Left lung (tissue), 10 donors: ENCODE data around the gene ZNF487. TPM values are rescaled to one million over a fixed set of nuclear protein-coding genes. Genes with fewer than 3 reads are reported as not detected.
"Not testable (repeated sequence)": the region's sequence is repeated elsewhere in the genome, so short reads cannot be mapped to it uniquely, and the experiment has no call there.

Experiments used
- ATAC-seq: fragments of 200-7000 bp; cut with Tn5 transposase; one replicate; pipeline ENCODE4 v1.9.1; 2020; ENCODE audit warnings: moderate library complexity
- DNase-seq, 4 donors: peaks; one replicate each; pipeline ENCODE4 v3.0.0-alpha.2; 2013 to 2020
- H3K27ac ChIP-seq, 2 donors: fragments of 200-600 bp; sonication (generic) in 1 of 2; one replicate each; pipeline versions ENCODE4 v1.5.0 to v1.8.0; 2020 to 2021
- H3K27me3 ChIP-seq, 2 donors: fragments of 200-600 bp; sonication (generic) in 1 of 2; one replicate each; pipeline versions ENCODE4 v1.5.0 to v1.8.0; 2020 to 2021
- H3K36me3 ChIP-seq, 2 donors: fragments of 200-600 bp; sonication (generic) in 1 of 2; one replicate each; pipeline versions ENCODE4 v1.5.0 to v1.8.0; 2020 to 2021
- H3K4me1 ChIP-seq, 2 donors: fragments of 200-600 bp; one replicate each; pipeline ENCODE4 v1.8.0; 2021
- H3K4me3 ChIP-seq, 2 donors: fragments of 200-600 bp; sonication (generic) in 1 of 2; one replicate each; pipeline versions ENCODE4 v1.5.0 to v1.8.0; 2020 to 2021; ENCODE audit warnings: mild to moderate bottlenecking in 1 of 2
- H3K9me3 ChIP-seq, 2 donors: fragments of 200-600 bp; sonication (generic) in 1 of 2; one replicate each; pipeline versions ENCODE4 v1.5.0 to v1.8.0; 2020 to 2021
- CTCF ChIP-seq, 2 donors: fragments of 200-600 bp; sonication (generic) in 1 of 2; IDR thresholded peaks; one replicate each; pipeline versions ENCODE4 v1.5.0 to v1.8.0; 2021; ENCODE audit warnings: antibody characterized with exemption in 2 of 2
- intact Hi-C, 2 donors: fragments of 100-400 bp; cut with DNase I; formaldehyde crosslinking; loops; one replicate each; pipeline versions ENCODE4 v1.11.2 to v1.14.2; 2022
- polyA plus RNA-seq, 6 donors: library from polyadenylated mRNA; unstranded; fragments of 120-200 nt; gene quantifications; one replicate each; pipeline ENCODE4 v1.2.1, GENCODE V29; 2013; ENCODE audit not compliant: insufficient read length in 6 of 6
- total RNA-seq, 2 donors: library from RNA; stranded (reverse); fragmentation: NEBNext Ultra II Directional; extraction: Animal tissue kit (Norgen Biotek cat#: 25700); gene quantifications; one replicate each; pipeline ENCODE4 v1.2.1, GENCODE V29; 2021
- donor health status: DM: no; HTN: yes; CAD: no.
- donor health status: DM: no; HTN: no; CAD: no.

The ZNF487 gene
- total and polyA plus RNA-seq, 8 donors = 4.4 to 11.3 (median 9.4) TPM

- intact Hi-C loops = no loop called here
- ATAC-seq = peak; percentile 48
- peaks cover 11 to 90% of the 10 kb centered on the region in 2 donors for H3K36me3 ChIP-seq
- peak in 2 of 4 donors; percentile 22 to 43 for DNase-seq
- peaks cover 5 to 40% of the 10 kb centered on the region in 2 donors for H3K4me1 ChIP-seq
- no peaks in the 10 kb centered on the region for H3K9me3 ChIP-seq
- peak in 1 of 2 donors; percentile 22 for TF ChIP-seq CTCF (IDR thresholded peaks at IDR 0.05)
- H3K27ac ChIP-seq = no peak overlapping the region
- no peaks in the 10 kb centered on the region for H3K27me3 ChIP-seq
- no peak overlapping the region for H3K4me3 ChIP-seq
Measured at GRCh38 chr10:43390759-43391158, 46.2 kb upstream of the ZNF487 start.

- Histone ChIP-seq H3K27me3 (no peaks in the 10 kb centered on the region), H3K36me3 (peaks cover 8 to 83% of the 10 kb centered on the region in 2 donors), H3K4me3 (no peak overlapping the region), H3K27ac (no peak overlapping the region), H3K9me3 (no peaks in the 10 kb centered on the region), H3K4me1 (peaks cover 7 to 46% of the 10 kb centered on the region in 2 donors)
- intact Hi-C loops = no loop called here
- ATAC-seq (no peak), DNase-seq (no peak)
- no peak for TF ChIP-seq CTCF (IDR thresholded peaks at IDR 0.05)
Measured at GRCh38 chr10:43391496-43391895, 45.4 kb upstream of the ZNF487 start.

GRCh38 chr10:43392748-43393147 is 44.2 kb upstream of the ZNF487 start:
- TF ChIP-seq CTCF (IDR thresholded peaks at IDR 0.05) = no peak
- Histone ChIP-seq H3K9me3 (no peaks in the 10 kb centered on the region), H3K27me3 (no peaks in the 10 kb centered on the region), H3K27ac (no peak overlapping the region), H3K4me1 (peaks cover 7 to 50% of the 10 kb centered on the region in 2 donors), H3K36me3 (peaks cover 0 to 71% of the 10 kb centered on the region in 2 donors), H3K4me3 (no peak overlapping the region)
- DNase-seq = peak in 1 of 4 donors; percentile 8
- intact Hi-C loops = no loop called here
- no peak for ATAC-seq

GRCh38 chr10:43393186-43393585 is 43.7 kb upstream of the ZNF487 start:
- Histone ChIP-seq H3K36me3 (peaks cover 0 to 66% of the 10 kb centered on the region in 2 donors), H3K27ac (peak overlapping the region in 1 of 2 donors; percentile 74), H3K4me1 (peaks cover 11 to 55% of the 10 kb centered on the region in 2 donors)
- ATAC-seq, H3K4me3 ChIP-seq, intact Hi-C loops, H3K27me3 ChIP-seq, H3K9me3 ChIP-seq: not testable (repeated sequence)
- peak in 1 of 4 donors; percentile 2 for DNase-seq

GRCh38 chr10:43393606-43394360 is 43.1 kb upstream of the ZNF487 start:
- peak in 1 of 4 donors; percentile 25 for DNase-seq
- no peaks in the 10 kb centered on the region for H3K9me3 ChIP-seq
- no peak for ATAC-seq
- no peak for TF ChIP-seq CTCF (IDR thresholded peaks at IDR 0.05)
- peaks cover 0 to 60% of the 10 kb centered on the region in 2 donors for H3K36me3 ChIP-seq
- H3K4me3 ChIP-seq = no peak overlapping the region
- peak overlapping the region; percentile 29 to 74 for H3K27ac ChIP-seq
- no peaks in the 10 kb centered on the region for H3K27me3 ChIP-seq
- H3K4me1 ChIP-seq = peaks cover 17 to 61% of the 10 kb centered on the region in 2 donors
- intact Hi-C loops = no loop called here
